LNCAP (cell line): ENCODE results near the gene FCRL1.

Source experiments
- CTCF ChIP-seq: fragments of 450-650 bp; IDR thresholded peaks from 2 replicates; pipeline ENCODE4 v1.5.1; 2017; ENCODE audit warnings: mild to moderate bottlenecking

FCRL1 gene

GRCh38 chr1:157819896-157820295 is at the start of gene FCRL1:
FCRL1 (minus strand) TSS chr1:157820120; CDS start chr1:157820037, 83 bp downstream.
- TF ChIP-seq CTCF: no peak

GRCh38 chr1:157868654-157869053 is 48.7 kb upstream of the FCRL1 start:
- no peak for TF ChIP-seq CTCF

- TF ChIP-seq CTCF: no peak
These were observed 42.5 kb upstream of the FCRL1 start for GRCh38 chr1:157862114-157863070.

- TF ChIP-seq CTCF: no peak
These were observed 36.6 kb upstream of the FCRL1 start for GRCh38 chr1:157856538-157856937.

- no peak for TF ChIP-seq CTCF
These were observed 32.6 kb upstream of the FCRL1 start for GRCh38 chr1:157852476-157852875.

GRCh38 chr1:157849229-157849875 is 29.4 kb upstream of the FCRL1 start:
- no peak for TF ChIP-seq CTCF

- TF ChIP-seq CTCF: no peak
These were observed 24.3 kb upstream of the FCRL1 start for GRCh38 chr1:157844089-157844830.
